WERI-Rb-1 (cell line): ENCODE measurements around the gene SLC6A4.
A peak's percentile ranks its signal among the peaks of the same experiment; 100 is the strongest.
"Not testable (repeated sequence)": the region's sequence is repeated elsewhere in the genome, so short reads cannot be mapped to it uniquely, and the experiment has no call there.

Experiments used
- DNase-seq: peaks from one replicate; pipeline ENCODE4 v3.0.0-alpha.2; 2020
- H3K27ac ChIP-seq: fragments of 250-450 bp; sonication (Bioruptor Pico); 2 replicates; pipeline ENCODE4 v1.5.1; 2020; ENCODE audit warnings: mild to moderate bottlenecking, moderate library complexity
- H3K27me3 ChIP-seq: fragments of 250-450 bp; sonication (Bioruptor Pico); 2 replicates; pipeline ENCODE4 v1.5.1; 2021; ENCODE audit warnings: mild to moderate bottlenecking, low read depth, moderate library complexity; ENCODE audit not compliant: insufficient read depth, severe bottlenecking
- H3K36me3 ChIP-seq: fragments of 250-450 bp; sonication (Bioruptor Pico); 2 replicates; pipeline ENCODE4 v1.5.1; 2020; ENCODE audit warnings: mild to moderate bottlenecking, moderate library complexity
- H3K4me3 ChIP-seq: 2 replicates; pipeline ENCODE4 v1.5.1; 2011; ENCODE audit warnings: low read depth, mild to moderate bottlenecking, control low read depth, low read length
- H3K9me3 ChIP-seq: fragments of 250-450 bp; sonication (Bioruptor Pico); 2 replicates; pipeline ENCODE4 v1.5.1; 2021; ENCODE audit warnings: mild to moderate bottlenecking, moderate library complexity; ENCODE audit not compliant: severe bottlenecking
- TF ChIP-seq, protein P1 (sequence below): IDR thresholded peaks from 2 replicates; pipeline ENCODE4 v1.5.1; 2011; ENCODE audit warnings: low read depth, mild to moderate bottlenecking, control low read depth, inconsistent platforms, low read length

Gene SLC6A4

GRCh38 chr17:30210901-30211300 is 24.6 kb downstream of the SLC6A4 start:
- TF ChIP-seq, protein P1, sequence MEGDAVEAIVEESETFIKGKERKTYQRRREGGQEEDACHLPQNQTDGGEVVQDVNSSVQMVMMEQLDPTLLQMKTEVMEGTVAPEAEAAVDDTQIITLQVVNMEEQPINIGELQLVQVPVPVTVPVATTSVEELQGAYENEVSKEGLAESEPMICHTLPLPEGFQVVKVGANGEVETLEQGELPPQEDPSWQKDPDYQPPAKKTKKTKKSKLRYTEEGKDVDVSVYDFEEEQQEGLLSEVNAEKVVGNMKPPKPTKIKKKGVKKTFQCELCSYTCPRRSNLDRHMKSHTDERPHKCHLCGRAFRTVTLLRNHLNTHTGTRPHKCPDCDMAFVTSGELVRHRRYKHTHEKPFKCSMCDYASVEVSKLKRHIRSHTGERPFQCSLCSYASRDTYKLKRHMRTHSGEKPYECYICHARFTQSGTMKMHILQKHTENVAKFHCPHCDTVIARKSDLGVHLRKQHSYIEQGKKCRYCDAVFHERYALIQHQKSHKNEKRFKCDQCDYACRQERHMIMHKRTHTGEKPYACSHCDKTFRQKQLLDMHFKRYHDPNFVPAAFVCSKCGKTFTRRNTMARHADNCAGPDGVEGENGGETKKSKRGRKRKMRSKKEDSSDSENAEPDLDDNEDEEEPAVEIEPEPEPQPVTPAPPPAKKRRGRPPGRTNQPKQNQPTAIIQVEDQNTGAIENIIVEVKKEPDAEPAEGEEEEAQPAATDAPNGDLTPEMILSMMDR: no peak
- DNase-seq: no peak
- no peak overlapping the region for H3K4me3 ChIP-seq
- H3K9me3 ChIP-seq: no peaks in the 10 kb centered on the region
- H3K27ac ChIP-seq: no peak overlapping the region
- no peaks in the 10 kb centered on the region for H3K36me3 ChIP-seq
- H3K27me3 ChIP-seq: no peaks in the 10 kb centered on the region

DNA sequence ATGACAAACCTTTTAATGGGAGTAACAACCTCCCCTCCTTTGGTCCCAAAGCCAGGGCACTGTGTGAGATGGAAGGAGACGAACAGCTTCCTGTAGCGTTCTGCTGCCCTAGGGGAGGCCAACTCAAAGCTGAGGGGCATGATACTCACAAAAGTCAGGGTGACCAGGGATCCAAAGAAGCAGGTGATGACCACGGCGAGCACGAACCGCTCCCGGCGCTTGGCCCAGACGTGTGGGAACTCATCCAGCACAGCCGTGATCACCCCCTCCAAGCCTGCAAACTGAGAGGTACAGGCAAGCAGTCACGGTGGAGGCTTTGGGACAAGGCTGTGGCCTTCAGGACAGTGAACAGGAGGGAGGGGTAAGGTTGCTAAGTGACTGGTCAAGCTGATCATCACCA is 25.1 kb downstream of the SLC6A4 start:
- Histone ChIP-seq H3K9me3 (no peaks in the 10 kb centered on the region), H3K4me3 (no peak overlapping the region), H3K27me3 (no peaks in the 10 kb centered on the region), H3K36me3 (no peaks in the 10 kb centered on the region), H3K27ac (no peak overlapping the region)
- TF ChIP-seq, protein P1: no peak
- DNase-seq: no peak

DNA sequence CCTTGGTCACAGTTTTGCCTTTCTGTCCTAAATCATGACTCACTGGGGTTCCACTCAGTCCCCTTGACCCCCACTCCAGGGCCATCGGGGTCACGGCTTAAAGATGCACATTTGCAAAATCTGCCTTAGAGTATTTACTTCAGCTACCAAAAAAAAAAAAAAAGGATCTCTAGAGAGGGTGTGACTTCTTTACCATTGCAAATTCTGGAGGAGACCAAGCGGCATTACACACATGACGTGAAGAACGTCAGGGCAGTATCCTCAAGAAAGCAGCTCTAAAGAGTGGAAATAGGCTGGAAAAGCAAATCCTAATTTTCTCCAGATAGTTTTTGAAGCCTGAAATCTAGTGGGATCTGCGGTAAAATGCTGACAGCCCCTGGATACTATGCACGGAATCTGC is 25.6 kb downstream of the SLC6A4 start:
- Histone ChIP-seq H3K4me3 (no peak overlapping the region), H3K36me3 (no peaks in the 10 kb centered on the region), H3K27me3 (no peaks in the 10 kb centered on the region), H3K27ac (no peak overlapping the region), H3K9me3 (no peaks in the 10 kb centered on the region)
- TF ChIP-seq, protein P1: no peak
- DNase-seq: no peak

- DNase-seq: no peak
- Histone ChIP-seq H3K27ac (no peak overlapping the region), H3K27me3 (no peaks in the 10 kb centered on the region), H3K9me3 (no peaks in the 10 kb centered on the region), H3K36me3 (no peaks in the 10 kb centered on the region), H3K4me3 (no peak overlapping the region)
- TF ChIP-seq, protein P1: no peak
Measured at GRCh38 chr17:30208214-30208613, 27.3 kb downstream of the SLC6A4 start.

- Histone ChIP-seq H3K36me3 (no peaks in the 10 kb centered on the region), H3K9me3 (no peaks in the 10 kb centered on the region), H3K27me3 (no peaks in the 10 kb centered on the region), H3K27ac (no peak overlapping the region), H3K4me3 (no peak overlapping the region)
- DNase-seq: no peak
- TF ChIP-seq, protein P1: no peak
Measured at GRCh38 chr17:30207655-30208054, 27.8 kb downstream of the SLC6A4 start.

GRCh38 chr17:30203471-30203981 is 32.0 kb downstream of the SLC6A4 start:
- no peak overlapping the region for H3K27ac ChIP-seq
- no peaks in the 10 kb centered on the region for H3K27me3 ChIP-seq
- H3K9me3 ChIP-seq: no peaks in the 10 kb centered on the region
- H3K4me3 ChIP-seq: no peak overlapping the region
- TF ChIP-seq, protein P1: peak; percentile 24; the same call in 1 of the 2 replicates
- no peak for DNase-seq
- no peaks in the 10 kb centered on the region for H3K36me3 ChIP-seq

DNA sequence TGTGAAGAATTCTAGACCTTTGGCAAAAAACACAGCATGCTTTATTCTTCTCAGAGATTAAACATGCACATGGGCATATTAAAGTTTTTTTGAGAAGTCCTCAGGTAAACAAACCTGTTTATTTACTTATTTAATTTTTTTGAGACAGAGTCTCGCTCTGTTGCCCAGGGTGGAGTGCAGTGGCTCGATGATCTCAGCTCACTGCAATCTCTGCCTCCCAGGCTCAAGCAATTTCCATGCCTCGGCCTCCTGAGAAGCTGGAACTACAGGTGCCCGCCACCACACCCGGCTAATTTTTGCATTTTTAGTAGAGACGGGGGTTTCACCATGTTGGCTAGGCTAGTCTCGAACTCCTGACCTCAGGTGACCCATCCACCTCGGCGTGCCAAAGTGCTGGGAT is 34.8 kb downstream of the SLC6A4 start:
- not testable (repeated sequence) for H3K27me3 ChIP-seq, H3K9me3 ChIP-seq, DNase-seq, H3K4me3 ChIP-seq, H3K27ac ChIP-seq, H3K36me3 ChIP-seq
